HEK293T (cell line): ENCODE data around the gene NFIX.

Source experiments
- ARNT ChIP-seq: fragments of 450-650 bp; IDR thresholded peaks from 2 replicates; pipeline ENCODE4 v1.6.1; 2017; ENCODE audit warnings: mild to moderate bottlenecking
- ELF4 ChIP-seq: fragments of 450-650 bp; IDR thresholded peaks from 2 replicates; pipeline ENCODE4 v1.6.1; 2017; ENCODE audit warnings: antibody characterized with exemption
- FOXK2 ChIP-seq: fragments of 450-650 bp; IDR thresholded peaks from 2 replicates; pipeline ENCODE4 v1.6.1; 2016; ENCODE audit warnings: mild to moderate bottlenecking
- L3MBTL2 ChIP-seq: fragments of 450-650 bp; conservative IDR thresholded peaks from 2 replicates; pipeline ENCODE4 v1.6.1; 2016; ENCODE audit warnings: mild to moderate bottlenecking
- SUZ12 ChIP-seq: fragments of 450-650 bp; IDR thresholded peaks from 2 replicates; pipeline ENCODE4 v1.6.1; 2016; ENCODE audit warnings: mild to moderate bottlenecking

DNA sequence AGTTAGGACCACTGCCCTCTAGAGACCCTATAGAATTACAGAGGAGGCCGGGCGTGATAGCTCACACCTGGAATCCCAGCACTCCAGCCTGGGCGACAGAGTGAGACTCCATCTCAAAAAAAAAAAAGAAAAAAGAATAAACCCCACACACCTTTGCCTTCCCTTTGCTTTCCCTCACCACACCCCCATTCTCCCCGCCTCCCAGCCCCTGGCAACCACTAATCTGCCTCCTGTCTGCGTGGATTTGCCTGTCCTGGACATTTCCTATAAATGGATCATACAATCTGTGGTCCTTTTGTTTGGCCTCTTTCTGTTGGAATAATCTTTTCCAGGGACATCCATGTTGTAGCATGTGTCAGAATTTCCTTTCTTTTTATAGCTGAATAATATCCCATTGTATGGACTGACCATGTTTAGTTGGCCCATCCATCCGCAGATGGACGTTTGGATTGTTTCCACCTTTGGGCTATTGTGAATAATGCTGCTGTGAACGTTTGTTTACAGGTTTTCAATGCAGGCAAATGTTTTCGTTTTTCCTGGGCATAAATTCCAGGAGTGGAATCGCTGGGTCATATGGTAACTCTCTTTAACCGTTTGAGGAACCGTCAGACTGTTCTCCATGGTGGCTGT is 138.1 kb downstream of the NFIX start:
- TF ChIP-seq FOXK2 (no peak), SUZ12 (no peak), L3MBTL2 (no peak), ELF4 (no peak), ARNT (no peak)
